ENCODE data around the gene SLC35F5. TPM values are rescaled to one million over a fixed set of nuclear protein-coding genes. Genes with fewer than 3 reads are reported as not detected.

The SLC35F5 gene
- total RNA-seq, 4 donors from 2014 or later, result 64.2 to 106 (median 78.8) TPM

GRCh38 chr2:113672326-113672932 lies 84.0 kb downstream of the SLC35F5 start:
- TF ChIP-seq CTCF (IDR thresholded peaks at IDR 0.05; ENCODE audit: low read depth), result no peak

Small RNA genes within 50 kb of the gene (small RNA-seq; reads per million reads assigned to genes)
- gene MIR4782, result not detected
- not detected for gene RNU6-744P

Other genes with a start within 250 kb of the SLC35F5 start
- gene RABL2A, start 129.4 kb downstream of the SLC35F5 start, total RNA-seq, result 10 to 100 TPM in 2 of 4 donors, 1 to 10 TPM in 2; 5.7 to 12.2 (median 10.3) TPM
- 100 to 1,000 TPM in 3 of 4 donors, 10 to 100 TPM in 1; 59.7 to 161 (median 124) TPM for gene ACTR3, start 133.4 kb upstream of the SLC35F5 start, total RNA-seq